K562 (cell line): ENCODE results near the gene IGIP. TPM values are rescaled to one million over a fixed set of nuclear protein-coding genes. Genes with fewer than 3 reads are reported as not detected.

Experiments used
- ATF3 ChIP-seq, 2 experiments: fragments of 450-650 bp in 1 of 2; sonication (generic) in 1 of 2; formaldehyde crosslinking in 1 of 2; IDR thresholded peaks in 1 of 2; conservative IDR thresholded peaks in 1 of 2; 2 replicates each; pipeline versions ENCODE4 v1.6.1 to v1.8.1; 2016 to 2023; ENCODE audit warnings: mild to moderate bottlenecking in 2 of 2, moderate library complexity in 2 of 2, inconsistent platforms in 1 of 2, missing genetic modification reagents in 1 of 2
- CBFB ChIP-seq: sonication (generic); formaldehyde crosslinking; IDR thresholded peaks from 2 replicates; pipeline ENCODE4 v1.4.0; 2020; ENCODE audit warnings: mild to moderate bottlenecking, missing genetic modification reagents
- CBX8 ChIP-seq: fragments of 200-600 bp; sonication (generic); IDR thresholded peaks from 2 replicates; pipeline ENCODE4 v1.6.1; 2012; ENCODE audit warnings: borderline replicate concordance, mixed run types, low read depth, mild to moderate bottlenecking, moderate library complexity, mixed read lengths, low read length, control low read depth, inconsistent platforms; ENCODE audit not compliant: poor library complexity, severe bottlenecking; ENCODE audit errors: extremely low read depth
- CXXC5 ChIP-seq: fragments of 250-450 bp; sonication (Bioruptor Pico); IDR thresholded peaks from 2 replicates; pipeline ENCODE4 v1.8.0; 2022; ENCODE audit warnings: inconsistent platforms, mild to moderate bottlenecking, moderate library complexity
- EP300 ChIP-seq: IDR thresholded peaks from 2 replicates; pipeline ENCODE4 v1.6.1; 2012; ENCODE audit warnings: low read length, improper control_type of control experiment
- PREB ChIP-seq: sonication (generic); formaldehyde crosslinking; IDR thresholded peaks from 2 replicates; pipeline ENCODE4 v1.8.1; 2023; ENCODE audit warnings: mild to moderate bottlenecking, missing genetic modification reagents
- SMARCE1 ChIP-seq: fragments of 450-650 bp; IDR thresholded peaks from 2 replicates; pipeline ENCODE4 v1.7.1; 2016; ENCODE audit warnings: mild to moderate bottlenecking
- SUPT5H ChIP-seq: fragments of 450-650 bp; IDR thresholded peaks from 2 replicates; pipeline ENCODE4 v1.6.1; 2016
- ZNF224 ChIP-seq: sonication (generic); formaldehyde crosslinking; IDR thresholded peaks from 2 replicates; pipeline ENCODE4 v1.8.0; 2022; ENCODE audit warnings: mild to moderate bottlenecking, missing genetic modification reagents
- ZNF263 ChIP-seq: sonication (generic); formaldehyde crosslinking; IDR thresholded peaks from 2 replicates; pipeline ENCODE4 v1.8.0; 2022; ENCODE audit warnings: mild to moderate bottlenecking, missing genetic modification reagents, borderline replicate concordance
- ZNF592 ChIP-seq: fragments of 450-650 bp; IDR thresholded peaks from 2 replicates; pipeline ENCODE4 v1.6.1; 2017; ENCODE audit warnings: antibody characterized with exemption, mild to moderate bottlenecking
- ZNF639 ChIP-seq, 2 experiments: fragments of 200-800 bp in 1 of 2; sonication (Bioruptor generic) in 1 of 2; sonication (generic) in 1 of 2; formaldehyde crosslinking in 1 of 2; IDR thresholded peaks in 1 of 2; conservative IDR thresholded peaks in 1 of 2; 2 replicates each; pipeline versions ENCODE4 v1.5.0 to v1.6.1; 2016 to 2020; ENCODE audit warnings: missing compliant biosample characterization in 1 of 2, missing genetic modification characterization in 1 of 2, missing genetic modification reagents in 1 of 2
- polyA plus RNA-seq, 8 experiments: library from polyadenylated mRNA; depleted of rRNA in 4 of 8; stranded (reverse) in 5 of 8; unstranded in 3 of 8; fragments of >200 nt; fragmentation: Nextera tagmentation in 2 of 8; fragmentation: Illumina TruSeq in 1 of 8; extraction: Ambion mirVana in 2 of 8; extraction: Trizol in 1 of 8; gene quantifications; 2 replicates each; pipeline versions ENCODE4 v1.2.1 to v1.2.3, GENCODE V29; 2011 to 2014; ENCODE audit warnings: inconsistent platforms in 1 of 8, missing spikeins in 1 of 8
- total RNA-seq, 7 experiments: library from RNA; depleted of rRNA in 6 of 7; stranded (reverse); fragments of >200 nt in 6 of 7; fragmentation: Illumina TruSeq in 2 of 7; extraction: Trizol in 2 of 7; gene quantifications; 2 replicates each; pipeline versions ENCODE4 v1.2.1 to v1.2.3, GENCODE V29; 2011 to 2021; ENCODE audit warnings: low replicate concordance in 1 of 7

The IGIP gene
- total and polyA plus RNA-seq, 9 of the 15 experiments (the other 6 are each of a cell fraction or from before 2014, with no cell fraction given) = 0.52 to 1.6 (median 1.2) TPM

GRCh38 chr5:140174465-140175366, 49.0 kb downstream of the IGIP start, which contains the start of gene CYSTM1 (continued):
- TF ChIP-seq ZNF639 (CRISPR knock-in tag; conservative IDR thresholded peaks at IDR 0.05 in 1 of 2, IDR thresholded peaks at IDR 0.05 in 1 of 2) (peak in 1 of 2 experiments; percentile 36; a peak in 1 of 4 replicates), ZNF263 (CRISPR knock-in tag) (0 out of 2 replicates have a peak, but pooled peaks have one; percentile 7), PREB (CRISPR knock-in tag) (0 out of 2 replicates have a peak, but pooled peaks have one; percentile 74), ZNF224 (CRISPR knock-in tag) (no peak), SMARCE1 (0 out of 2 replicates have a peak, but pooled peaks have one; percentile 28), ZNF592 (peak; percentile 57; the same call in 1 of the 2 replicates), SUPT5H (peak; percentile 82), ATF3 (IDR thresholded peaks at IDR 0.05) (peak; percentile 81), ATF3 (CRISPR knock-in tag; conservative IDR thresholded peaks at IDR 0.05) (peak; percentile 70; the same call in 1 of the 2 replicates), EP300 (peak; percentile 16; the same call in 1 of the 2 replicates), CXXC5 (CRISPR knock-in tag) (peak; percentile 98), CBX8 (no peak), CBFB (no peak)
